Activated CD4-positive, alpha-beta T cell treated with anti-CD3 and anti-CD28 coated beads, Interleukin-2, amount 50 U/mL, for 1 hour (primary cell): ENCODE measurements around the gene CCDC122.
"Not testable (repeated sequence)": the region's sequence is repeated elsewhere in the genome, so short reads cannot be mapped to it uniquely, and the experiment has no call there.

ENCODE experiments used
- DNase-seq: peaks from one replicate; pipeline ENCODE4 v3.0.0-alpha.2; 2020

CCDC122 gene

GRCh38 chr13:43876366-43876765, 3.2 kb downstream of the CCDC122 start:
- no peak for DNase-seq

DNA sequence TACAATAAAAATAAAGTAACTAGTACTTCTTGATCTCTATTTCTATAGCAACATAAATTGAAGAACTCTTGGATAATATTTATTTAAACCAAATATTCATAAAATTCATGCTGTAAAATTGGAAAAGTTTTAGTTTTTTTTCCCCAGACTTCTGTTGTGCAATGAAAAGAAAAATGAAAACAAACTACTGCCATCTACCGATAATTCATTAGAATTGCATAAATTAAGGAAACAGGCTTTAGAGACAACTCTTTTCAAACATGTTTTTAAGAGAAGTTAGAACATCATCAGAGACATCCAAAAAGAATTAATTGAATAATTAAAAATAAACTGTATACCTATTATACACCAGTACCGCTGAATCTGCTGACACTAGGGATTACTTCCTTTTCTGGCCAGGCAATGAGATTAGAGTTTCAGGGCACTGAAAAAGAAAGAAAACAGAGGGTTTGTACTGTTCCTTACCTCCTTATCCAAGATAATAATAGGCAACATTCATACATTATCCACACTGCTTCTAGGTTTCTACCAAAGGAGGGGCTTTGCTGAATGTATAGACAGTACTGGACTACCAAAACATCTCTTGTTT, 4.9 kb downstream of the CCDC122 start:
- no peak for DNase-seq

DNA sequence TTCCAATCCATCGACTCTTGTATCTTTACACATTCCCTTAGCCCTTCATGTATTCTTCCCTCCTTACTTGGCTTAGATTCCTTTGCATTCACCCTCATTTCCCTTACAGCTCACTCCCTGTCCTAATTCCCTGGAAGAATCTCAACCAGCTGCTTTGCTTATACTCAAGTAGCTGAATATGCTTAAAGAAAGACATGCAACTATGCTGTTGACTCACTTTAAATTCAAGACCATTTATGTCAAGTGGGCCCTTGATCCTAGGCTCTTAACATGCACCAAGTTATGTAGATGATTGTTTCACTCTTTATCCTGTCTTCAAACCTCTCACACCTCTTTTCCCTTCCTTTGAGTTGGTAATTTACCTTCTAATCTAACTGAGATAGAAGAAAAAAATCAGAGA, 7.4 kb downstream of the CCDC122 start:
- no peak for DNase-seq

DNA sequence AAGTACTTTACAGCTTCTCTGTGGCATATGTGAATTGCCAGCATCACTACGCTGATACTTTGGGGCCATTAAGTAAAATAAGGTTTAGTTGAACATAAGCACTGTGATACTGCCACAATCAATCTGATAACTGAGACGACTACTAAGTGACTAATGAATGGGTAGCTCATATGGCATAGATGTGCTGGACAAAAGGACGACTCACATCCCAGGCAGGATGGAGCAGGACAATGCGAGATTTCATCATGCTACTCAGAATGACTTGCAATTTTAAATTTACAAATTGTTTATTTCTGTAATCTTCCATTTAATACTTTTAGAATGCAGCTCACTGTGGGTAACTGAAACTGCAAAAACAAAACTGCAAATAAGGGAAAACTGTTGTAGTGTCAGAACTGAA, 13.6 kb downstream of the CCDC122 start:
- DNase-seq, result no peak

GRCh38 chr13:43864921-43865320, 14.6 kb downstream of the CCDC122 start:
- DNase-seq, result no peak

DNA sequence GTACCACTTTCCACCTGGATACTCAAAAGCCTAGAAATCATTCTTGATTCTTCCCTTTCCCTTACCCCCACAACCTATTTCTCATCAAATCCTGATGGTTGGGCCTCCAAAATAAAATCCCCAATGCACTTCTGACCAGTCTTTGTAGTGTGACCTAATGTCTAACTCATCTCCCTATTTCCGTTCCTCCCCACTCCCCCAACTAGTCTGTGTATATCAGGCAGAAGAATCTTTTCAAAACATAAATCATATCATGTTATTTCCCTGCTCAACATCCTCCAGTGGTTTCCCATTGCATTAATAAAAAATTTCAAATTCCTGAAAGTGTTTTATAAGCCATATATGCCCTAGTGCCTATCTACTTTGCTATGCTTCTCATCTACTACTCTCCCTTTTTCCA, 17.7 kb downstream of the CCDC122 start:
- no peak for DNase-seq

DNA sequence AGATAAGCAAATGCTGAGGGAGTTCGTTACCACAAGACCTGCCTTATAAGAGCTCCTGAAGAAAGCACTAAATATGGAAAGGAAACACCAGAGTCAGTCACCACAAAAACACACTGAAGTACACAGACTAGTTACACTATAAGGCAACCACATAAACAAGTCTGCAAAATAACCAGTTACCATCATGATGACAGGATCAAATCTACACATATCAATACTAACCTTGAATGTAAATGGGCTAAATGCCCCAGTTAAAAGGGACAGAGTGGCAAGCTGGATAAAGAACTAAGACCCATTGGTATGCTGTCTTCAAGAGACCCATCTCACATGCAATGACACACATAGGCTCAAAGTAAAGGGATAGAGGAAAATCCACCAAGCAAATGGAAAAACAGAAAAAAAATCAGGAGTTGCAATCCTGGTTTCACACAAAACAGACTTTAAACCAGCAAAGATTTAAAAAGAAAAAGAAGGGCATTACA, 26.6 kb downstream of the CCDC122 start:
- no peak for DNase-seq

DNA sequence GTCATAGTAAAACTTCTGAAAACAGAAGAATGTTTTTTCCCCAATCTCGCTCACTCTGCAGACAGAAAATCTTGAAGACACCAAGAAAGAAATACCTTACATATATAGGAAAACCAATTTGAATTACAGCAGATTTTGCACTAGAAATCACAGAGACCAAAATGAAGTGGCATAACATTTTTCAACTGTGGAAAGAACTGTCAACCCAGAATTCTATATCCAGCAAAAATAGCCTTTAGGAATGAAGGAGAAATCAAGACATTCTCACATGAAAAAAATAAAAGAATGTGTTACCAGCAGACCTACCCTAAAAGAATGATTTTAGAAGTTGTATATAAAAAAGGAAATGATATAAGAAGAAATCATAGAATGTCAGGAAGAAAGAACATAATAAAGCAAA, 28.7 kb downstream of the CCDC122 start:
- DNase-seq, result no peak

DNA sequence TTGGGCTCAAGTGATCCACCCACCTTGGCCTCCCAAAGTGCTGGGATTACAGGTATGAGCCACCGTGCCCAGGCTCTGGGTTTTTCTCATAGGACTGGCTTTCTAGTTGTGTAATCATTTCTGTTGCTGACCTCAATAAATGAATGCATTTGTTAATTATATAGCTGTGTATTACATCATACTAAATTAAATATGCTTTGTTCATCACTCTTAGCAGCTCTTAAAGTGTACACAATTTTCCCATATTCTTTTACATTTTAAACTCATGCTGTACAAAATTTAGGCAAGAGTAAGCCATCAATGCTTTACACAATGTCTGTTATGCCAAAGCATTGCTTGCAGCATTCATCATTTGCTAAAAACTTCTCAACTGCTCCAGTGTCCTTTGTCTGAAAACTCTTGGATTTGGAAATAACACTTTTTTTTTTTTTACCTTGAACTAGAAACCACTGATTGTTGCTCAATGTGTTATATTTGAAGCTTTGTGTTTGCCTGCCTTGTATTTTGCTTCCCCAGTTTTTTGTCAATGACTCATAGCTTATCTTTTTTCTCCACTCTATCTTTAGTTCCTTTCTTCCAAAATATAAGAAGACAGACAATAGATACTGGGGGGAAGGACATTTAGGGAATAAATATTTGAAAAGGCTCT, 31.4 kb downstream of the CCDC122 start:
- DNase-seq, result no peak

GRCh38 chr13:43846496-43847158, 32.9 kb downstream of the CCDC122 start:
- DNase-seq, result no peak

DNA sequence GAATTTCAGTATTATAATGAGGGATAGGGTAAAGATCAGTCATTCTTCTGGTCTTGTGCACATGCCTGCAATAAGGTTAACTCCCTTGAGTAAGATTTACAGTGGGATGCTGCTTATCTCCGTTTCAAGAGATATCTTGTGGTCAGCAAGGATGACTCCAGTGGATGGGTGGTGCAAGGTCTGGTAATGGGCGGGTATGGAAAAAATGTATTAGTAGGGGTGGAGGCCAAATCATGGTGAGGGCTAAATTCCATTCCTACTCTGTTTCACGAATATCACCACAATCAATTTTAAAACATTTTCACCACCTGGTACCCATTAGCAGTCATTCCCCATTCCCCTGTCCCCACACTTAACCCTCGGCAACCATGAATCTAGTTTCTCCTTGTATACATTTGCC, 40.6 kb downstream of the CCDC122 start:
- no peak for DNase-seq

DNA sequence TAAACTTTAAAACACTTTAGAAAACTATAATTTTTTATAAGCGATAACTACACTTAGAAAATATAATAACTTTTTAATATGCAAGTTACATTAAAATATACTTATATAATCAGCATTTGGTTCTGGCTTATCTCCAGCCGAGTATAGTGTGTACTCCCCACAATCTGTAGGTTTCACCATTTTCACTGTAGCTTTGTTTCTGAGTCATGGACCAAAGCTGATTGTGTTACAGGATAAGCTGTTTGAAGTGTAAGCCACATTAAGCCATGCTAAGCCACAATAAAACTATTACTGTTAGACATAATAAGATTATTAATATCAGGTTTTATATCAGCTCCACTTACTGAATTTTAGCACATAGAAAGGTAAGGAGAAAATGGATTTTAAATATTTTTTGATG, 43.8 kb downstream of the CCDC122 start:
- no peak for DNase-seq

- DNase-seq, result no peak
Measured at GRCh38 chr13:43831088-43831487, 48.5 kb downstream of the CCDC122 start.

- DNase-seq, result no peak
Measured at GRCh38 chr13:43830497-43830881, 49.1 kb downstream of the CCDC122 start.

DNA sequence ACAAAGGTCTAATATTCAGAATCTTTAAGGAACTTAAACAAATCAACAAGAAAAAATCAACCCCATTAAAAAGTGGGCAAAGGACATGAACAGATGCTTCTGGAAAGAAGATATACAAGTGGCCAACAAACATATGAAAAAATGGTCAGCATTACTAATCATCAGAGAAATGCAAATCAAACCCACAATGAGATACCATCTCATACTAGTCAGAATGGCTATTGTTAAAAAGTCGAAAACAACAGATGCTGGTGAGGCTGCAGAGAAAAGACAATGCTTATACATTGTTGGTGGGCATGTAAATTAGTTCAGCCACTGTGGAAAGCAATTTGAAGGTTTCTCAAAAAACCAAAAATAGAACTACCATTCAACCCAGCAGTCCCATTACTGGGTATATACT, 54.9 kb downstream of the CCDC122 start:
- DNase-seq, result not testable (repeated sequence)

DNA sequence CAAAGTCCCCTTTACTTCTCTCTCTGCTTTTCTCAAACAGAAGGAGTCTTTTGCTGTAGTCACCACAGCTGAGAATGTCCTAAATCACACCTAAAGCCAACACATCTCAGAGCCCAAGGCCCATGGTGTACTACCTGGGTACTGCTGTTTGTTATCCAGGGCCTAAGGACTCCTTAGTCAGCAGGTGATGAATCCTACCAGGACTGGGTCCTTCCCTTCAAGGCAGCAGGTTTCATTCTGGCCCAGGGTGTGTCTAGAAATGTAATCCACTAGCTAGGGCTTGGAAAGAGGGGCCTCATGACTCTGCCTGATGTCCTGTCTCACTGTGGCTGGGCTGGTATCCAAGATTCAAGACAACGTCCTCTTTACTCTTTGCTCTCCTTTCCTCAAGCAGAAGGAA, 56.6 kb downstream of the CCDC122 start:
- DNase-seq, result no peak

DNA sequence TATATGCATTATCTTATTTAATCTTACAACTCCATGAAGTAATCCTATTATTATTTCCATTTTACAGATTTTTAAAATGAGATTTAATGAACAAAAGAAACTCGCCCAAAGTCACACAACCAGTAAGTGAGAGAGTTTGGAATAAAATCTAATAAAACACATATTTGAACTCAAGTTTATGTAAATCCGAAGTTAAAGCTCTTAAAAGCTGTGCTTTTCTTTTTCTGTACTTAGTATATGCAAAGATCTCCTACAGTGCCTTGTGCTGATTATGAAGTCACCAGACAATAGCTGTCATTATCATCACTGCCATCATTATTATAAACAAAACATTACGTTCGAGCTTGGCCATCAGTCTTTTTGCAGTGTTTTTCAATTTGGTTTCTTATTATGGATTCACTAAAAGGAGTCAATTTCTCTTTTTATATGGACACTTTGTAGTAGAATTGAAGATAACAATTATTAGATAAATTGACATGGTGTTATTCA, 63.1 kb downstream of the CCDC122 start:
- no peak for DNase-seq

GRCh38 chr13:43815204-43815603, 64.3 kb downstream of the CCDC122 start:
- DNase-seq, result no peak

DNA sequence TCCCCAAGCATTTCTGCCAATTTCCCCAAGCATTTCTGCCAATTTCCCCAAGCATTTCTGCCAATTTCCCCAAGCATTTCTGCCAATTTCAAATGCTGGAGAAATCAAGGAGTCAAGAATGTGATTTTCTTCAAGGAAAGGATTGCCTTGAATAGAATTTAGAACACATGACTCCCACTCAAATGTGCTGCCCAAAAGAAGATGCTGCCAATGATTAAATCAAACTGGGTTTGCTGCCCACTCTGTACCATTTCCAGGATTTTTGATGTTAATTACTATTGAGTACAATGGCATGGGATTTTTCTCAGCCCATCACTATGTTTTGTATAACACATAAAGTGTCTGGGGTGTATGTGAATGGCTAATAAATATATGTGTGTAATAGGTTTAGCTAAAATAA, 70.9 kb downstream of the CCDC122 start:
- no peak for DNase-seq

DNA sequence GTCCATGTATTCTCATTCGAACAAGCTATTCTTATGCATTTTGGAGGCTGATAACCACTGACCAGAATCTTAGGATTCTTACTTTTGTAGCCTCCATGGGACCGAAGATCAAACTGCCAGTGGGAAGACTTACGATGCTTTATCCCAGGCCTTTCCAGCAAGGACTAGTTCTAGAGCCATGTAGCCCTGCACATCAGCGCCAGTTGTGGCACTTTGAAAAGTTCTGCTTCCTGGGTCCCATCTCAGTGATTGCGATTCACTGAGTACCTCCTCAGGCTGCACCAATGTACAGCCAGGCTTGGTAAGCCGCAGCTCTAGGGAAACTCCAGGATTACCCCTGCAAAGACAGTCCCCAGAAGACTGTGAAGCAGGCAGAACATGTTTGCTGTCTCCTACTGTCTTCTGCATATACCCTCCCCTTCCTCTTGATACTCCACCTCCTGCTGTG, 73.8 kb downstream of the CCDC122 start:
- no peak for DNase-seq

GRCh38 chr13:43805071-43805468, 74.5 kb downstream of the CCDC122 start:
- no peak for DNase-seq

DNA sequence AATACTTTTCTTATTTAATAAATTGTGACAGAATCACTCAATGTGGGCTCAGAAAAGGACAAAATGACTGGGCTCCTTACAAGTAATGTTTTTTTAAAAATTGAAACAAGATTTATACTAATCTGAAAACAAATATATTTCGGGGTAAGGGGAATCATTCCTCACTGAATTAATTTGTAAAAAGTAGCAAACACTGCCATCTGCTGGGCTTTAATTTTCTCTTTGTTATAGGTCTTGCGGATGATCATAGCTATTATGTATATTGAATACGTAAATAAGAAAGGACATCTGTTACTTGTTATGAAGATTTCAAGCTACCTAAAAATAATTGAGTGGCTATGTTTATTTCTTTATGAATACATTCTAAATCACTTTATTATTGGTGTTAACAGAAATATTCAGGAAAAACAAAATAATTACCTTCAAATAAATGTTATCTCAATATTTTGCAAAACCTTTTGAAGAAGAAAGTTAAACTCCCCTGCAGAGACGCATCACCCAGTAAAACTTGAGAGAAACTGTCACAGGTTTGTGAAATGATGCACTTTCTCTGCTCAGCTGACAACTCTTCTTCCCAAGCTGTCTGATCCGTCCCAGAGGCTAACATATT, 75.0 kb downstream of the CCDC122 start:
- no peak for DNase-seq

GRCh38 chr13:43802511-43802910, 77.0 kb downstream of the CCDC122 start:
- DNase-seq, result no peak

GRCh38 chr13:43800828-43801227, 78.7 kb downstream of the CCDC122 start:
- DNase-seq, result no peak
